NCI-H2107 treated with DMSO at 0.1 percent for 48 hours (cell line): ENCODE measurements around the gene ST6GALNAC2.
"Not testable (repeated sequence)": the region's sequence is repeated elsewhere in the genome, so short reads cannot be mapped to it uniquely, and the experiment has no call there.

Experiments used
- DNase-seq: peaks from one replicate; lab custom pipeline; 2025; ENCODE audit not compliant: unreplicated experiment; lab: John Stamatoyannopoulos, UW

ST6GALNAC2 gene

GRCh38 chr17:76570877-76571471 is 14.7 kb downstream of the ST6GALNAC2 start:
- no peak for DNase-seq

DNA sequence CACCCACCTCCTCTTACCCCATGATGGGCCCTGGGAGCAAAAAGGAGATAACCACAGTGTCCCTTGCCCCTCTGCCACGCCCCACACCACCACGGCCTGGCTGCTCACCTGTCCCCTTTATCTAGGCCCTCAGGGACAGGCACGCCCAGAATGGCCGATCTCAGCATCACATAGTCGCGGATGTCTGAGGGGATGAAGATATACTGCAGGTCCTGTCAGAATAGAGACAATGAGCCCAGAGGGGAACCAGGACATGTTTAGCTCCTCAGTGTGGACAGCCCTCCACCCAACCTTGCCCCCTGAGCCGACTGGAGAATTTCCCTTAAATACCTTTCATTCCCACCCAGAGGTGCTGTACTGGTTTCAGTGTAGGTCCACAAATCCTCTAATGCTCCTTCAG is 15.2 kb downstream of the ST6GALNAC2 start:
- no peak for DNase-seq

GRCh38 chr17:76569607-76570279 is 15.9 kb downstream of the ST6GALNAC2 start:
- no peak for DNase-seq

- no peak for DNase-seq
Observed at GRCh38 chr17:76568811-76569221, 16.8 kb downstream of the ST6GALNAC2 start.

GRCh38 chr17:76567634-76568432 is 17.8 kb downstream of the ST6GALNAC2 start:
- no peak for DNase-seq

DNA sequence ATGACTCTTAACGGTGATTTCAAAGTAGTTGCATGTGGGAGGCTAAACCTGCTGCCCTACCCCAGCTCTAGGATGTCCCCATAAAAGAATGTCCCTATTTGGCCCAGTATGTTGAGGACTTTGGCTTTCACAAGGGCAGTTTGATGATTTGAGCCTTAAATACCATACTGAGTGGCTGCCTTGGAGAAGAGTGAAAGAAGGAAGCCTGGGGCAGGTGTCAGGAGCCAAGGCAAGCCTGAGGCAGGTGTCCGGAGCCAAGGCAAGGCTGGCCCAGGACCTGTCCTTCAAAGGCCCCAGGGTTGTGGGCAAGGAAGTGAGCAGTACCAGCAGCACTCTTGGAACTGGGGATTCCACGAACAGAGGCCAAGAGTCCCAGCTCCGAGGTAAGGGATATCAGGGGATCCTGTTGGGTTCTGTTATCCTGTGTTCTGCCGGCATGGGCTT is 18.6 kb downstream of the ST6GALNAC2 start:
- no peak for DNase-seq

- DNase-seq, result no peak
Observed at GRCh38 chr17:76566613-76566943, 19.1 kb downstream of the ST6GALNAC2 start.

DNA sequence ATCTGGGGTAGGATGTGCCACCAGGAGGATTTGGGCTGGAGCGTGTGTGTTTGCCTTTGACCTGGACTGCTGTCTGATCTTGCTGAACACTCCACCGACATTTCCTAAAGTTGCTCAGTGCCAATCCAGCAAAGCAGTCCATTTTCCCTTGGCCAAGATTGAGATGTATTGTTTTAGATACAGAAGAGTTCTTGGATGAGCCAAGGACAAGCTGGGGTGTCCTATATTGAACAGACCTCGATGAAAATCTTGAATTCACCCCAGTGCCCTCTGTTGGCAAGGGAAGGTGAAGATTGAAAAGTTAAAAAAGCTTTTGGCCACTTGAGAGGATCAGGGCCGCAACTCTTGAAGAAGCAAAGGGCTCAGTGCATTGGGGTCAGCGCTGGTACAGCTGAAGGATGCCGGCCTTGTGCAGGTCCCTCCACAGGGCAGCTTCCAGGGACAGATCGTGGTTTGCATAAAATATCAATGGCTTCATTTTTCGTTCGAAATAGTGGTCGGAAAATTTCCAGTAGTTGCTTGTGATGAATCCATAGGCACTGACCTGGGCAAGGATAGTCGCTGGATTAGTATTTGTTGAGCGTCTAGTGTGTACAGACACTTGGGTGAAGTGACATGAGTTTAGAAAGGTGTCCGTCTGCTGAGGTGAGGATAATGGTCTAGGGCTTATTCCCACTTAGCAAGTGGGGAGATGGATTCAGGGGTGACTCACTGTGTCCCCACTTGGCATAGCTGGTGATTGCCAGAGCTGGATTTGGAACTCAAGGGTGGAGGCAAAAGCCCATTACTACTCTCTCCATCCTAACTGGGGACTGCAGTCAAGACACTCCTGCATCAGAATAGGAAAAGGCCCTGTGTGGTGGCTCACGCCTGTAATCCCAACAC is 19.7 kb downstream of the ST6GALNAC2 start:
- no peak for DNase-seq

DNA sequence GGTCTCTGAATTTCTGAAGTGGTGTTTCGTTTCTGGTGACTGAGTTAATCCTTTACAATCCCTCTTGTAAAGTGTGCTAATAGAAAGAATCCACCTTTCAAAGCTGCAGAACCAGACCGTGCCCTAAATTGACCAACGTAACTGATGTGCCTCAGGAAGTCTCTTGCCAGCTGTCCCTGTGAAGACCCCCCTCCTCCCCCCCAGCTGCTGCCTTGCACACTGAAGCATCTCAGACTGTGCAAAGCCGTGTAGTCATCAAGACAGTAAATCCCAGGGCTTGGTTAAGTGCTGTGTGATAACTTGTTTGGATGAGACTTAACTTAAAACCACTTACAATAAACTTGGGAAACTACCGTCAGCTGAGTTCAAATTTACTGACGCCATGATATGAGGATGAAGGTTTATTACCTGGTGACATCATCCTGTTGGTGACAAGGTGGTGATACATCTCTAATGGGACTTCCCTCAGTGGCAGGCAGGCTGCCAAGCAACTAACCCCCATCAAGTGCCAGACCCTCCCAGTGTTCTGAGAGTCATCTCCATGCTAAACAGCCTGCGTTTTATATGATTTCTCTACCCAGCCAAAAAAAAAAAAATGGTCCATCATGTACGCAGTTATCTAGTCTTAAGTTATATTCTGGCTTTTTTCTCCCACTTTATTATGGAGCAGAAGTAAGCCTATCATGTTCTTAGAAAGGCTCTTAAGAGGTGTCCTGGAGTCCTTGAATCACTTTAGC is 20.5 kb downstream of the ST6GALNAC2 start:
- not testable (repeated sequence) for DNase-seq

GRCh38 chr17:76563359-76563758 is 22.3 kb downstream of the ST6GALNAC2 start:
- not testable (repeated sequence) for DNase-seq

GRCh38 chr17:76562734-76563148 is 22.9 kb downstream of the ST6GALNAC2 start:
- no peak for DNase-seq

DNA sequence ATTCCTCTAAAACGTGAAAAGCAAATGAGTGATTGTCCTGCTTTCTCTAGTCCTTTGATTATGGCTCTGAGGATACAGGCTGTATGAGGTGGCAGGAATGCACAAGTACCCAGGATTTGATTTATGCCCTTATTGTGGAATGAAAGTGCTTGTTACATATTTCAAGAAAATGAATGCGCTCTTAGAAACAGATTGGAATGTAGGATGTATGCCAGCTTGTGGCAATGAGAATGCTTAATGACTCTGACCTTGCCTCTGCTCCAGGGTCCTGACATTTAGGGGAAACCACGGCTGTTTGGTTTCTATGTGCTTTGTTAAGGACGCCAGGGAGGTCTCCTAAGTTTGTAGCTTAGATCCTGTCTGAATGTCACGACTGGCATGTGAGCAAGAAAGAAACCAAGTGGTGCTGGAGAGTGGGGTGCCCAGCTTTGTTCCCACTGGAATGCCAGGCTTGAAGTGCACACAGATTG is 23.8 kb downstream of the ST6GALNAC2 start:
- DNase-seq, result no peak

GRCh38 chr17:76561332-76561731 is 24.3 kb downstream of the ST6GALNAC2 start:
- no peak for DNase-seq

DNA sequence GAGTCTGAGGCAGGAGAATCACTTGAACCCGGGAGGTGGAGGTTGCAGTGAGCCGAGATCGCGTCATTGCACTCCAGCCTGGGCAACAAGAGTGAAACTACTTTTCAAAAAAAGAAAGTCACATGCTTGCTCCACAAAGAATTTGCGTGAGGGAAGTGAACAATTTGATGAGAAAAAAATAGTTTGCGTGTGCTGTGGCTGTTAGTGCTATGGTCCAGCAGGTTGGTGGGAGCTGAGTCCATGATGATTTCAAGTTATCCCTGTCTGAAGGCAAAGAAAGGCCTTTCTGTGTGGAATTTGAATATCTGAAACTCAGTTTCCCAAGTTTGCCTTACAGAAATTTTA is 24.8 kb downstream of the ST6GALNAC2 start:
- no peak for DNase-seq

- no peak for DNase-seq
Observed at GRCh38 chr17:76560036-76560876, 25.4 kb downstream of the ST6GALNAC2 start.

GRCh38 chr17:76559460-76559859 is 26.2 kb downstream of the ST6GALNAC2 start:
- DNase-seq, result not testable (repeated sequence)

GRCh38 chr17:76558198-76559095 is 27.2 kb downstream of the ST6GALNAC2 start:
- peak; percentile 26 for DNase-seq
